ENCODE results near the gene TIFAB. TPM values are rescaled to one million over a fixed set of nuclear protein-coding genes. Genes with fewer than 3 reads are reported as not detected.

Gene TIFAB
- total RNA-seq, 1 donor from 2014 or later, result 0.30 TPM

DNA sequence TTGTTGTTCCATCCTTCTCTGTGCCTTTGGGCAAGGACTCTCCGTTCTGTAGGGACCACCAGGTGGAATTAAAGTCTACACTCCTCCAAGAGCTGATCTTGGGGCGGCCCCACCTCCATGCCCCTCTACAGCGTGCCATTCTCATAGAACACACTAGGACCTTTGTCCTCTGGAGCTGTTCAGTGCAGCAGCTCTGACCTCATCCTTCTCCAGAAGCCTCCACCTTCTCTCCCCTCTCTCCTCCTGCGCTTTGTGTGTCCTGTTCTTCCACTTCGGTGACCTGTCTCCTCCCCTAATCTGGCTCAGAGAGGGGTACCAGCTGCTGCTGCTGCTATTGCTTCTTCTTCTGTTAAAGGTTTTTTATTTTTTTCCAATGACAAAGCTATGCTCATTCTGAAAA lies 51.3 kb downstream of the TIFAB start:
- Histone ChIP-seq H3K4me3 (no peak overlapping the region), H3K4me1 (peaks cover 23% of the 10 kb centered on the region), H3K27ac (no peak overlapping the region), H3K9me3 (no peaks in the 10 kb centered on the region), H3K36me3 (no peaks in the 10 kb centered on the region), H3K27me3 (ENCODE audit: low read depth) (no peaks in the 10 kb centered on the region)
- no peak for ATAC-seq
- DNase-seq, result no peak
- TF ChIP-seq, protein P1, sequence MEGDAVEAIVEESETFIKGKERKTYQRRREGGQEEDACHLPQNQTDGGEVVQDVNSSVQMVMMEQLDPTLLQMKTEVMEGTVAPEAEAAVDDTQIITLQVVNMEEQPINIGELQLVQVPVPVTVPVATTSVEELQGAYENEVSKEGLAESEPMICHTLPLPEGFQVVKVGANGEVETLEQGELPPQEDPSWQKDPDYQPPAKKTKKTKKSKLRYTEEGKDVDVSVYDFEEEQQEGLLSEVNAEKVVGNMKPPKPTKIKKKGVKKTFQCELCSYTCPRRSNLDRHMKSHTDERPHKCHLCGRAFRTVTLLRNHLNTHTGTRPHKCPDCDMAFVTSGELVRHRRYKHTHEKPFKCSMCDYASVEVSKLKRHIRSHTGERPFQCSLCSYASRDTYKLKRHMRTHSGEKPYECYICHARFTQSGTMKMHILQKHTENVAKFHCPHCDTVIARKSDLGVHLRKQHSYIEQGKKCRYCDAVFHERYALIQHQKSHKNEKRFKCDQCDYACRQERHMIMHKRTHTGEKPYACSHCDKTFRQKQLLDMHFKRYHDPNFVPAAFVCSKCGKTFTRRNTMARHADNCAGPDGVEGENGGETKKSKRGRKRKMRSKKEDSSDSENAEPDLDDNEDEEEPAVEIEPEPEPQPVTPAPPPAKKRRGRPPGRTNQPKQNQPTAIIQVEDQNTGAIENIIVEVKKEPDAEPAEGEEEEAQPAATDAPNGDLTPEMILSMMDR (IDR thresholded peaks at IDR 0.05), result no peak
- intact Hi-C loops (cut with DNase I), result no loop called here

DNA sequence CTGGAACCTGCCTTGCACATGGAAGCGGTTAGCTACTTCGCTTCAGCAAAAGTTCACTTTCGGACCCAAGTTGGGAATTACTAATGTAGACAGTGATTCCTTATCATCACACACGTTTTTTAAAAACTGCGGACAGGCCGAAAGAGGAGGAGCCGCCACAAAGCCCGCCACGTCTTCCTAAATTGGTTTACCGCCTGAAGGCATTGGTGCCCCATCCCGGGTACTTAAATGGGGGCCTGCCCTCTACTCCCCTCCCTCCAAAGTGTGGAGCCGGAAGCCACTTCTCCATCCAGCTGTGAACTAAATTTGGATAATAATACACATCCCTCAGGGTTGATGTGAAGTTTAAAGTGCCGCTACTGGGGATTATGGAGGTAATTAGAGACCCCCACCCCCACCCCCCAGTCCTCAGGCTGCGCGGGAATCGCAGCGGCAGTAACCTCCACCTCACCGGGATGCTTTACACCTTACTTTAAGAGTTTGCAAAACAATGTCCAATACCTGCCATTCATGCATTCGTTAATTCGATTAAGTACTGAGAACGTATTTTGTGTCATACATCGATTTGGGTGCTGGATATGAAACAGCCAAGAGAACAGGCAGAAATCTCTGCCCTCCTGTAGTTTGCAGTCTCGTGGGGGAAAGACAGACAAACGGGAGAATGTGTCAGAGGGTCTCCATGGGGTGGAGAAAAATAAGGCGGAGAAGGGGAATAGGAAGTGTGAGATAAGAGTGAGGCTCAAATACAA lies 52.2 kb downstream of the TIFAB start:
- intact Hi-C loops (cut with DNase I), result no loop called here
- no peaks in the 10 kb centered on the region for H3K9me3 ChIP-seq
- DNase-seq, result no peak
- no peak for ATAC-seq
- TF ChIP-seq, protein P1 (IDR thresholded peaks at IDR 0.05), result no peak
- H3K4me1 ChIP-seq, result peaks cover 32% of the 10 kb centered on the region
- peak overlapping the region; percentile 93 for H3K4me3 ChIP-seq
- no peaks in the 10 kb centered on the region for H3K27me3 ChIP-seq (ENCODE audit: low read depth)
- H3K36me3 ChIP-seq, result no peaks in the 10 kb centered on the region
- H3K27ac ChIP-seq, result peak overlapping the region; percentile 95

DNA sequence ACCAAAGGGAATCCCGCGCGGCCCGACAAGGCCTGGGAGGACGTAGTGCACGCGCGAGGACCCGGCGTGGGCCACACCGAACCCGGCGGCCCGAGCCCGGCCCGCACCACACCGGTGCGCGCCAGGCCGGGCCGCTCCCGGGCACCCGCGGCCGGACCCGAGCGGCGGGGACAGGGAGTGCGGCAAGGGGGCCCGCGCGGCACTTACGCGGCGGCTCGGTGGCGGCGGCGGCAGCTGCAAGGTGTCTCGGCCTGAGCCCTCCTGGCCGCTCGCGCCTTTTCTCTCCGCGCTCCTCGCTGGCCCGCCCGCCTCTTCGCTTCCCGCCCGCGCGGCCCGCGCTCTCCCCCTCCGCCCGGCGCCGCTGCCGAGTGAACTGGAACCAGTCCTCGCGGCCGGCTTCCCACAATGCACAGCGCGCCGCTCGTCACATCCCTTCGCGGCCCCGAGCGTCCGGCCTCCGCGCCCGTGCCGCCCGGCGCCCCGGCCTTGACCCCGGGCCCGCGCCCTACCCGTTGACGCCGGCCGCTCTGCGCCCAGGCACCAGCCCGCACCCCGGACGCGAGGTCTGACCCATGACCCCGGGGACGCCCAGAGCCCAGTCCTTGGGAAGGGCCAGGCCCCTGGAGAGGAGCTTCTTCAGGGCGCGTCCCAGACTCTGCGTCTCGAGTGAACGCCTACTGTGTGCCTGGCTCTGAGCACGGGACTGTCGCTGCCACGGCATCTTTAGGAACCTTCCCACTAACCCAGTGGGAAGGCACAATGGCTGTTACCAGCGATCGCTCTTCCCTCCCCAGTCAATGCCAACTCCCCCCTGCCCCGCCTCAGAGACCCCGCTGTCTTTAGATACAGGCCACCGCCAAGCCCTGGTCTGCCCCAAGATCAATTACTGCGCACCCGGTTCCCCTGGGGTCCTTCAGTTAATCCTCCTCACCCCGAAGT lies 53.0 kb downstream of the TIFAB start, which contains the start of gene MACROH2A1:
Gene MACROH2A1 (minus strand): TSS at position 377 of the 939 bp plus-strand sequence. CDS start 10,138 bp downstream, outside the sequence.
- H3K4me1 ChIP-seq, result peaks cover 40% of the 10 kb centered on the region
- no peaks in the 10 kb centered on the region for H3K27me3 ChIP-seq (ENCODE audit: low read depth)
- ATAC-seq, result peak; percentile 97 to 98
- no peaks in the 10 kb centered on the region for H3K36me3 ChIP-seq
- TF ChIP-seq, protein P1 (IDR thresholded peaks at IDR 0.05), result no peak
- intact Hi-C loops (cut with DNase I), result no loop called here
- H3K27ac ChIP-seq, result peak within 1 kb of the TSS; percentile 95
- no peaks in the 10 kb centered on the region for H3K9me3 ChIP-seq
- H3K4me3 ChIP-seq, result peak within 1 kb of the TSS; percentile 93
- DNase-seq, result peak; percentile 94

DNA sequence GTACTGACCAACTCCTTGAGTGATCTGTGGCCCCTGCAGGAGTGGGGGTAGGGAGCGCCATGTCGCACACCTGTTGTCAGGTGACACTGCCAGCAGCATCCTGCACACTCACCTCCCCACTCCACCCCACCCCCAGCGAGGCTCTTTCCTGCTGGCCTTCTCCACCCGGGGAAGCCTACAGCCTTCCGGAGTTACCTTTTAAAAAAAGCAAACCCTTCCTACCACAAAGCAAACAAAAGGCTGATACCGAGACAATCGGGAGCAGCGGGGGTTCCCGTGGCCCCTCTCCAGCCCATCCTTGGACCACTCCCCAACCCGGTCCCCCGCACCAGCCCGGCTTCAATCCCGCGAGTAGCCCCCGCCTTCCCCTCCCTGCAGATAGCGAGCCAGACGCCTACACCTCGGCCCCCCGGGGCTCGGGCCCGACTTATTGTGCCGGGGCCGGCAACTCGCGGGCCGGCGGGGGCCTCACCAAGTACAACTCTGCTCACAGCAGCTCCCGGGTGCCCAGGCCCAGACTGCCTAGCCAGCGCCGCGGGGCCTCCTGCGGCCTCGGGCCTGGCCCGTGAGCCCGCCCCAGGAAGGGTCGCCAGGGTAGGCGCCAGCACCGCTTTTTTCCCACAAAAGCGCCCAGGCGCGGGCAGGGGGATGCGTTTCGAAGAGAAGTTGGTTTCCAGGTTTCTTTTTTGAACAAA lies 53.8 kb downstream of the TIFAB start:
- Histone ChIP-seq H3K27ac (peak overlapping the region; percentile 95), H3K36me3 (no peaks in the 10 kb centered on the region), H3K4me3 (peak overlapping the region; percentile 93), H3K27me3 (ENCODE audit: low read depth) (no peaks in the 10 kb centered on the region), H3K9me3 (no peaks in the 10 kb centered on the region), H3K4me1 (peaks cover 48% of the 10 kb centered on the region)
- ATAC-seq (peak; percentile 44 to 52), DNase-seq (peak; percentile 71)
- TF ChIP-seq, protein P1 (IDR thresholded peaks at IDR 0.05), result no peak
- intact Hi-C loops (cut with DNase I), result no loop called here

Other genes starting within 250 kb of the TIFAB start
- 258 TPM for gene MACROH2A1, start 53.1 kb downstream of the TIFAB start, total RNA-seq
- gene DCANP1, start 5.0 kb downstream of the TIFAB start, total RNA-seq, result not detected
- not detected for gene NEUROG1, start 83.6 kb upstream of the TIFAB start, total RNA-seq
- gene CXCL14, start 126.6 kb upstream of the TIFAB start, total RNA-seq, result 42.4 TPM

Data from lower lobe of right lung (tissue), 2 donors.